ENCODE data around the gene CDC16.

CDC16 gene

DNA sequence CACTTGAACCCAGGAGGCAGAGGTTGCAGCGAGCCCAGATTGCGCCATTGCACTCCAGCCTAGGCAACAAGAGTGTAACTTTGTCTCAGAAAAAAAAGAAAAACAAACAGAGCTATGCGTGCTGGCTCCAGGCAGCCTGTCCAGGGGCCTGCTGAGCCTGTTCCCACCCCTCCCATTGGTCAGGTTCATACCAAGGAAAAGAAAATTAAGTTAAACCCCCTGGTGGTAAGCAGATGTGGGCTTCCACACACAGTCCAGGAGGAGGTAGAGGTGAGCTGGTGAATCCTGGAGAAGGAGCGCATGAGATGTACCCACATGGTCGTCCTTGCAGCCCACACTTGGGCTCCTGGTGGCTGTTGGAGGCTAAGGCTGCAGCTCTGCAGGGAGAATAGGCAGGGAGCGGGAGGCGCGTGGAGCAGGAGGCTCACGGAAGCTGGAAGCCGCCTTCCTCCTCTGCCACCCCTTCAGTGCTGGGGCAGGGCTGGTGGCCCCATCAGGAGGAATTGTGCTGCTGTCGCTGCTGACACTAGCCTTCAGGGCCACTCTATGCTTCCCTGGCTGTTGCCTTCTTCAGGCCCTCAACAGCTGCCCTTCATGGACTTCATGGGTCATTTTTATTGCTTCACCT is 69.1 kb downstream of the CDC16 start:
- ATAC-seq (no peak), DNase-seq (no peak)

DNA sequence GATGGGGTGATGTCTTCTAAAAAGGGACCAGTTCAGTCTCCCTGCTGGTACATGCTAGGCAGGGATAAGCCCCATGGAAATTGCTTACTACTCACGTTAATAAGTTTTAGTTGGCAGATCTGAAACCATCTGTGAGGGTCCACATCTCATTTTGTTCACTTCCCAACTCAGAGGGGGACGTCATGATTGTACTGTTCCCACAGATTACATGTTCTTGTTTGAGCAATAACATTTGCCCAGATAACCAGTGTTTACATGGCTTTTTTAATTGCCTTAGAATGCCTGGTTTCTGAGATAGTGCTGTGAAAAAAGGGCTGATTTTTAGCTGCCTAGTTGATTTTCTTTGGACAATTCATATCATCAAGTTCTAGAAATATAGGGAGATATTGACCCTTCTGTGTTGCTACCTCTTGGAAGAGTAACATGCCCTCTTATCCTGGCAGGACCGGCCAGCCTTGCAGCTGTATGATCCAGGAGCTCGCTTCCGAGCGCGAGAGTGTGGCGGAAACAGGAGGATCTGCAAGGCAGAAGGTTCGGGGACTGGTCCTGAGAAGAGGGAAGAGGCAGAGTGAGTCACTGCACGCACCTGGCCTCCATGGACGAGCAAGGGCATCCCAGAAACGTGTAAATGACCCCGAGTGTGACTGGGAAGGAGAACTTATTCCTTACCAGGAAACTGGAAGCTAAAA is 69.8 kb downstream of the CDC16 start:
- no peak for ATAC-seq
- no peak for DNase-seq

- DNase-seq = no peak
- ATAC-seq = no peak
These were observed 74.4 kb downstream of the CDC16 start for GRCh38 chr13:114309086-114309485.

- ATAC-seq = no peak
- DNase-seq = no peak
These were observed 75.2 kb downstream of the CDC16 start for GRCh38 chr13:114309806-114310410.

DNA sequence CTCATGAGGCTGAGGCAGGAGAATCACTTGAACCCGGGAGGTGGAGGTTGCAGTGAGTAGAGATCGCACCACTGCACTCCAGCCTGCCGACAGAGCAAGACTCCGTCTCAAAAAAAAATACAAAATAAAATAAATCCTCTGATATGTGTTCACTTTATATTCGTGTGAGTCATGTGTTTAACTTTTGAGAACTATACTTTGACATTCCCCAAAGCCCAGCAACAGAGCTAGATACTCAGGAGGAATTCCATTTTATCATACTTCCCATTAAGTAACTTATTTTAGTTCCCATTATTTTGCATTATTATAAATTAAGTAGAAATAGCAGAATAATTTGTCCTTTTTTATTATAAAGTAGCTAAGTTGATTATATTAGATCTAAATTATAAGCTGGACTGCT is 76.3 kb downstream of the CDC16 start:
- ATAC-seq (no peak), DNase-seq (no peak)

GRCh38 chr13:114311387-114311786 is 76.7 kb downstream of the CDC16 start:
- DNase-seq = no peak
- no peak for ATAC-seq

GRCh38 chr13:114311908-114312307 is 77.2 kb downstream of the CDC16 start:
- no peak for DNase-seq

GRCh38 chr13:114313061-114313860 is 78.6 kb downstream of the CDC16 start:
- DNase-seq = peak; percentile 42
- ATAC-seq = peak; percentile 24

More at GRCh38 chr13:114311908-114312307, 77.2 kb downstream of the CDC16 start:
- no peak for ATAC-seq

GRCh38 chr13:114314074-114314912 is 79.6 kb downstream of the CDC16 start, which contains the start of gene CHAMP1:
Gene CHAMP1, plus strand, starts transcription at chr13:114314503. Its CDS starts 9,340 bp downstream, at chr13:114323843.
- ATAC-seq (peak; percentile 90), DNase-seq (peak; percentile 95)

DNA sequence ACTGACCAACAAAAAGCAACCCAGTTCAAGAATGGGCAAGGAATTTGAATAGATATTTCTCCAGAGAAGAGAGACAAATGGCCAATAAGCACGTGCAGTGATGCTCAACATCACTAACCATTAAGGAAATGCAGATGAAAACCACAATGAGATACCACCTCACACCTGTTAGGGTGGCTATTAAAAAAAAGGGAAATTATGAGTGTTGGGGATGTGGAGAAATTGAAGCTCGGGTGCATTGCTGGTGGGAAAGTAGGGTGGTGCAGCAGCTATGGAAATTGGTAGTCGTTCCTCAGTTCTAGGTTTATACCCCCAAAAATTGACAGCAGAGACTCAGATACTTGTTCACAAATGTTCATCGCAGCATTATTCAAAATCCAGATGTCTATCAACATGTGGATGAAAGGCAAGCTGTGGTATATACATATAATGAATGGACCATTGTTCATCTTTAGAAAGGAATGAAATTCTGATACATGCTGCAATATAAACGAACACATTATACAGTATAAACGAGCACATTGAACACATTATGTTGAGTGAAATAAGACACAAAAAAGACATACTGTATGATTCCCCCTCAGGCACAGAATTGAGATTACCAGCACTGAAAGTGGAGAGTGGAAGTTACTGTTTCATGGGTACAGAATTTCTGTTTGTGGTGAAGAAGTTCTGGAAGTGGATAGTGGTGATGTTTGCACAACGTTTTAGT is 80.5 kb downstream of the CDC16 start:
- DNase-seq (no peak), ATAC-seq (no peak)

GRCh38 chr13:114318624-114319023 is 83.9 kb downstream of the CDC16 start:
- ATAC-seq = no peak

DNA sequence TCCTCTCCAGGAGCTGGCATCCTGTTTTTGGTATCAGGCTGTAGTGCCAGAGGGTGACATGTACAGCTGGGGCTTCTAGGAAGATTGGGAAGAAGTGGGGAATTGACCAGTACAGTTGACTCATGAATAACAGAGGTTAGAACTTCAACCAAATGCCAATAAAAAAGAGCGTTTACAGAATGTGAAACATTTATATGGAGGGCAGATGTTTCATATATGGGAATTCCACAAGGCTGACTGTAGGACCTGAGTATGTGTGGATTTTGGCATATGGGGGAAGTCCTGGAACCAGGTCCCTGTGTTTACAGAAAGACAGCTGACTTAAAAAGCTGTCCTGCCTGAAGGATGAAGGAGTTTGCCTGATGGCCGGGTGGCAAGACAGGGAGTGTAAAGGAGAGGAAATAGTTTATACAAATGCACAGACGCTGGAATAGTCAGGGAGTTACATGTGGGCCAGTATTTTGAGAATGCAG is 84.8 kb downstream of the CDC16 start:
- DNase-seq (no peak), ATAC-seq (no peak)

More at GRCh38 chr13:114318624-114319023, 83.9 kb downstream of the CDC16 start:
- DNase-seq = no peak

GRCh38 chr13:114320065-114320464 is 85.4 kb downstream of the CDC16 start:
- DNase-seq = no peak
- no peak for ATAC-seq

DNA sequence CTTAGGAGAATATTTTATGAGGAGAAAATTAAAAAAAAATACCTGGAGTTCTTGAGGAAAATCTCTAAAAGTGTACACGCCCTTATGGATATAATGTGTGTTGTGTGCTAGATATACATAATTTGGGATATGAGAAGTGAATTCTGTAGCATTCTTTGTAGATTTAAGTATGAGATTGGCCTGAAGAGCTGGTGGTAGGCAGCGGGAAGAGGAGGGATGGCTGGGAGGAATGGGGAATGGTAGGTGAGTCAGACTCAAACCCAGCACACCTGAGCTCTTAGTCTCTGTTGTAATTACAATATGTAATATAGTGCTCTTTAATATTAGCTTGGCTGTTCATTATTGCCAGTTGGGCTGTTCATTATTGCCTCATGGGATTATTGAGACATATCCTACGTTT is 86.6 kb downstream of the CDC16 start:
- ATAC-seq = no peak
- DNase-seq = no peak

Measured in stimulated activated naive CD8-positive, alpha-beta T cell treated with anti-CD3 and anti-CD28 coated beads, Interleukin-15, Interleukin-2, amounts not matched to agents 100 U/mL and 50 U/mL, for 24 hours (primary cell).